T1000 (cell line): ENCODE results near the gene ANKMY1.
A peak's percentile ranks its signal among the peaks of the same experiment; 100 is the strongest.

Experiments
- DNase-seq: peaks from one replicate; lab custom pipeline; 2025; ENCODE audit warnings: mixed read lengths; lab: John Stamatoyannopoulos, UW

ANKMY1 gene

DNA sequence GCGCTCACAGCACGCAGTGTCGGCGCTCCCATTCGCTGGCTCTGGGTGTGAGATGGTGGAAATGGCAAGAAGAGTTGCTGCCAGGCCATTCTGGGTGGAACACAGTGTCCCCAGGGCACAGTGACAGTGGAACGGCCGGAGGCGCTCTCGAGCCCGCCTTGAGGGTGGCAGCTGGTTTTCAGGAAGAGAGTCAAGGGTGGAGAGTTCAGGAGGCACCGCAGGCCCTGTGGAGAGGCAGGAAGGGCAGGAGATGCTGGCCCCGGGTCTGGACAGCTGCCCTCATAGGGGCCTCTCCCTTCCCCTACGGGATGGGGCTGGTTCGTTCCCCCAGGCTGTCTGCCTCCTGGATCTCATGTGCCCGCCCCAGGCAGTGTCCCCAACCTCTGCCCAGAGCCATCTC is 109.9 kb downstream of the ANKMY1 start:
- DNase-seq: no peak

DNA sequence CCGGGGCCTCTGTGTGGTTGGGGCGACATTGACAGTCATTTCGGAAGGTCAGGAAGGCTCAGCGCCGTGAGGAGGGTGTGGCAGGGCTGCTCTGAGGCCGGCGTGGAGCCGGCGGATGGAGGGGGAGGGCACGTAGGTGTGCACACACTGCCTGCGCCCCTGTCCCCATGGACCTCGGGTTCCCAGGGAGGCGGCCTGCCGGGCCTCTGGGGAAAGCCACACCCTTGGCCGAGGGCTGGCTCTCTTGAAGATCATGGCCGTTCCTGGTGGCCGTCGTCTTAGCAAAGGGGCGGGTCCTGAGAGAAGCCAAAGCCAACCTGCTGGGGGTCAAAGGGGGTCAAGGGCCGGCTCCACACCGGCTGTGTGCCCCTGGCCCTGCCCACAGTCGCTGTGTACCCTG is 110.5 kb downstream of the ANKMY1 start:
- DNase-seq: no peak

DNA sequence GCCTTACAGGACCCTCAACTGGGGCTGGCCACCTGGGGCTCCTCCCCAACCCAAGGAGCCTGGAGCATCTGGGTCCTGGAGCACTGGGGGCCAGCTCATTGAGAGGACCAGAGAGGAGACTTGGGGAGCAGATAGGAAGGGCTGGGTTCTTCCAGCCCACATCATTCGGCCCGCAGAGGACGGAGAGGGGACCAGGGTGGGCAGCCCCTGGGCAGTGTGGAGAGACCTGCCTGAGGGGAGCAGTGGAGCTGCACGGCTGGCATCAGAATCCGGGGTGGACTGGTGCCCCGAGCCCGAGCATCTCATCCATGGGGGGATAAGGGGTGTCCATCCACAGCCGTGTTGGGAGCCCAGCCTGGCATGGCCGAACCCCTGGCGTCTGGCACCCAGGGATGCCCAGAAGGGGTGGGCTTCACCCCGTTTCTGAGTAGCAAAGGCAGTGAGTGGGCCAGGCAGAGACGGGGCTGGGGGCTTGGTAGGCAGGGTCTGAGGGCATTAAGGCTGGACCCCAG is 111.1 kb downstream of the ANKMY1 start:
- no peak for DNase-seq

DNA sequence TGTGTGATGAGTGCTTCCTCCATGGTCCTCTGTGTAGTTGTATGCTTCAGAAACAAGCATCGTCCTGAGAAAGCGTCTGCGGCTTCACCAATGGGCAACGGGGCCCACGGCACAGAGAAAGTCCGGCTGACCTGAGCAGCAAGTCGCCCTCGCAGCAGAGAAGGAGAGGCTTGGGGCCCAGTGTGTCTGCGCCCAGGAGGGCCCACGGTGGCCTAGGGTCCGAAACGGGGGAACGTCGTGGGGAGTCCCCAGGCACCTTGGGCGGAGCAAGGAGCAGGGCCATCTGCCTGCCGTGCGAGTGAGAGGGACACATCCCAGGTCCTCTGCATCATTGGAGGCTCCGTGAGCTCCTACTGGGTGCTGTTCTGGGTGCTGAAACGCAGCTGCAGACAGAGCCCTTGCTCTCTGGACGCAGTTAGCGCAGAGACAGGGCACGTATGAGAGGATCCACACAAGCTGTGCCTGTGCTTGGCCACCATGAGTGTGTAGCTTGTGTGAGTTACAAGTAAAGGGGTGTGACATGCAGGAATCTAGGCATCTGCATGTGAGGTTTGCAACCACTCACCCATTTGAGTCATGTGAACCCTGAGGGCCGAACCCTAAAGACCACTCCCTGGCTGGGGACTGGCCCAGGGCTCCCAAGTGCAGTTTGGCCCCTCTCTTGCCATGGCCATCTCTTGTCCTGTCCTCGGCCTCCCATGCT is 111.7 kb downstream of the ANKMY1 start:
- DNase-seq: no peak

DNA sequence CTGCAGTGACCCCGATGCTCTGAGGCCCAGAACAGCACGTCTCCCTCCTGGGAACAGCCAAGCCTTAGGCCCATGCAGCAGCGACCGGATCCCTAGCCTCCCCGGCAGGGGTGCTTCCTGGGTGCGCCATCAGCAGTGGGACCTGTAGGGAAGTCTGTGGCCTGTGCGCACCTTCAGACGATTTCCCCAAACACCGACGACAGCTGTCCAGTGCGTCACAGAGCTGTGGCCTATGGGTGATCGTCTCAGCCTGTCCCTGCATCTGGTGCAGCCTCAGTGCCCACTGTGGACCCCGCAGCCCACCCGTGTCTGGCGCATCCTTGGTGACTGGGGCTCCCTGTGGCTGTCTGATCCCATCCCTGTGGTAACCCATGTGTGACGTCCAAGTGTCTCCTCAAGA is 113.3 kb downstream of the ANKMY1 start:
- no peak for DNase-seq

DNA sequence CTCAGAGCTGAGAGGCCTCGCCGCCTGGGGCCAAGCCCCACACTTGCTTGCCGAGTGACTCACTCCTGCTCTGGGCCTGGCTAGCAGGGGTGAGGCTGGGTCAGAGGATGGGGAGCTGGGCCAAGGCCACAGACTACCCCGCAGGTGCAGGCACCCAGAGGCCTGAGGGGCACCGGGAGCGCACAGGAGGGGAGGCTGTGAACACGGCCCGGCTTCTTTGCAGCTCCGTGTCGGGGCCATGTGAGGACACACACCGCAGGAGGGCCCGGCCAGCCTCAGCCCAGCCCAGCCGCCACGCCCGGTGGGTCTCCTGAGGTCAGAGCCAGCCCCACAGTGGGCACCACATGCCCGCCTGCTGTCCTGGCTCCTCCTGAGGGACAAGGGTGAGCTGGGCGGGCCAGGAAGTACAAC is 113.9 kb downstream of the ANKMY1 start:
- no peak for DNase-seq

DNA sequence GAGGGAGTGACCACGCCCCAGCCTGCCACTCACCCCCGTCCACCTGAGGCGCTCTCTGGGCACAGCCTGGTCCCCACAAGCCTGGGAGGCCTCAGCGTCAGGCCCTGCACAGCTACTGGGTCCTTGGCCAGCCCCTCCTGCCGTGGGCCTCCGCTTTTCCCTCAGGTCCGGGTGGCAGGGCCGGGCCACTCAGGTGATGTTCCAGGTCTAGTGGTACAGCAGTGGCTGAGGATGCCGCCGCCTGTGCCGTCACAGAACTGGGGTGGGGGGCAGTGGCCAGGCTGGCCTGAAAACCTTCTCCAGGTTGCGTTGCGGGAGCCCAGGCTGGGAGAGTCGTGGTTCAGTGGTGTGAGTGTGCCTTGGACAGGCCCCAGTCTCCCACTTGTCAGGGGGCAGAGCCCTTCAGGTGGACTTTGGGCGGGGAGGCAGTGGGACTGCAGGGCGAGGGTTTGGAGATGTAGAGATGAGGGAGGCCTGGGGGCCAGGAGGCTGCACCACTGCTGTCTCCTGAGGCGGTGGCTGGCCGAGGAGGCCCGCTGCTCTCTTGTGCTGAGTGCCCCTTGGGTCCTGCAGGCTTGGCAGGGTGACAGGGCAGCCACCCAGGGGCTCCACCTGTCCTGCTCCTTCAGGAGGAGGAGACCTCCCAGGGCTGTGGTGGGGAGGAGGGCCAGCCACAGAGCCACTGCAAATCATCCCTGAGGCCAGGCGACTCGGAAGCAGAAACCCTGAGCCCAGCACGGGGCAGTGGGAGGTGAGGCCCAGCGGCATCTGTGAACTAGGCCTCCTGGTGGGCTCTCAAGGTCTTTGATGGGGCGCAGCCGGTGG is 114.7 kb downstream of the ANKMY1 start:
- DNase-seq: no peak

DNA sequence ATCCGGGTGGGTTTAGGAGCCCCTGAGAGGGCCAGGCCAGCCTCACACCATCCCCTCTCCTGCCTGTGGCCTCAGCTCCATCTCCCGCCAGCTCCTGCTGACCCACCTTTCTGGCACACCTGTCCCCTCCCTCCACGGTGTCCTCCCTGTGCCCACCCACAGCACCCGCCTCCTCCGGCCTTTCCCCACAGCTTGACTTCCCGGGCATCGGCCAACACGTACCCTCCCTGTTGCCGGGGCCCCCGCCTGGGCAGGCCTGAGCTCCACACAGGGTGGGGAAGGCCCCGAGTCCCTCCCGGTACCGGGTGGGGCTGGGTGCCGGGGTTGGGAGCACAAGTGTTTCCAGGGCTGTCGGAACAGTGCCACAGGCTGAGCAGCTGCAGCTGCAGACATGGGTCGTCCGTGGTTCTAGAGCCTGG is 115.8 kb downstream of the ANKMY1 start:
- no peak for DNase-seq

DNA sequence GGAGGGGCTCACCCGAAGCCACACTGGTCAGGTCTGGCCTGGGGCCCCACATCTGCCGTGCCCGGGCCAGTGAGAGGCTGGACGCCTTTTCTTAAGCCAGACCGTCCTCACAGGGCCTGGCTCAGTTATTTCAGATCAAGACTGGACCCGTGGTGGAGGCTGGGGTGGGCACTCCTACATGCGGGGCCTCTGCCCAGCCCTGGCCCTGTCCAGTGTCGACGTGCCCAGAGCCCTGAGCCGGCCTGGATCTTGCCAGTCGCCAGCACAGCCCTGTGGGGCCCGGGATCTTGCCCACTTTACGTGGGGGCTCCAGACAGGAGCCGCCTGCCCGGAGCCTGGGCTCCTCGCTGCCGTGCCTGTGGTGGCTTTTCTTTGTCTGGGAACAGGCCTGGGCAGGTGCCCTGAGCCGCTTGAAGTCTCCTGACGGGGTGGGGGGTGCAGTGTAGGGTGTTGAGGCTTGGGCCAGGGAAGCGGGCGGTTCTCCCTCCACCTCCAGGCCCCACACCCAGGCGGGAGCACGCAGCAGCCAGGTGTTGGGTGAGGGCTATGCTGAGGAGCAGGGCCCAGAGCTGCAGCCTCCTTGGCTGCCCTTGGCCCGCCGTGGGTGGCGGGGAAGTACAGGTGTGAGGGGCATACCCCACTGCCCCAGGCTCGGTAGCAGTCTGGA is 116.3 kb downstream of the ANKMY1 start:
- DNase-seq: no peak

DNA sequence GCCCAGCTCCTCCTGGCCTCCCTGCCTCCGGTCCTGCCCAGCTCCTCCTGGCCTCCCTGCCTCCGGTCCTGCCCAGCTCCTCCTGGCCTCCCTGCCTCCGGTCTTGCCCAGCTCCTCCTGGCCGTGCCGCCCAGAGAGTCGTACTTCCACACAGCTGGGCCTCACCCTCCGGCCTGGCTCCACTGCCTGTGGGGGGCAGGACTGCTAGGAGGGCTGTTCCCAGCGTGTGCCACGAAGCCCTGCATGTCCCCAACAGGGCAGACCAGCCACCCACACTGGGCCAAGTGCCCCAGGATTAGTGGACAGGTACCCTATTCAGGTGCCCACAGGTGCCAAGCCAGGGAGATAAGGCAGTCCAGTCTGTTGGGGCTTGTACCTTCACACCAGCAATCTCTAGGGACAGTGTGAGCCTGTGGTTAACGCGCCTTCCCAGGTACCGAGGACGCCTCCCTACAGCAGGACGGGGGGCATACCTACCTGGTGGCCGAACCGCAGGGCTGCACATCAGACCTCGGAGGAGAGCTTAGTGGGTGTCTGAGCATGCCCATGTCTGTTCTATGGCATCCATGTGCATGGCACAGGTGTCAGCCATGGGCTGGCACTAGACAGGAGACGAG is 117.0 kb downstream of the ANKMY1 start:
- no peak for DNase-seq

DNA sequence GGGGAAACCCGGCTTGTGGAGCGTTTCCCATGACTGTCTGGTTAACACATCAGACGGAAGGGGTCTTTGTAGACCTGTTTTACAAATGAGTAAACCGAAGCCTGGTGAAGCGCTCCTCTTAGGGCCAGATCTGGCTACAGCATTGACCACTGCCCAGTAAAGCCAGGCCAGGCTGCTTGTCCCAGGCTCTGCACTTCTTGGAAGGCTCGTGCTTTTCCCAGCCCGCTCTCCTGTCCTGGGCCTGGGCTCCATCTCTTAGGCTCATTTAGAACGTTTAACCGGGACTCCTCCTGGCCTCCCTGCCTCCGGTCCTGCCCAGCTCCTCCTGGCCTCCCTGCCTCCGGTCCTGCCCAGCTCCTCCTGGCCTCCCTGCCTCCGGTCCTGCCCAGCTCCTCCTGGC is 117.5 kb downstream of the ANKMY1 start:
- DNase-seq: no peak

DNA sequence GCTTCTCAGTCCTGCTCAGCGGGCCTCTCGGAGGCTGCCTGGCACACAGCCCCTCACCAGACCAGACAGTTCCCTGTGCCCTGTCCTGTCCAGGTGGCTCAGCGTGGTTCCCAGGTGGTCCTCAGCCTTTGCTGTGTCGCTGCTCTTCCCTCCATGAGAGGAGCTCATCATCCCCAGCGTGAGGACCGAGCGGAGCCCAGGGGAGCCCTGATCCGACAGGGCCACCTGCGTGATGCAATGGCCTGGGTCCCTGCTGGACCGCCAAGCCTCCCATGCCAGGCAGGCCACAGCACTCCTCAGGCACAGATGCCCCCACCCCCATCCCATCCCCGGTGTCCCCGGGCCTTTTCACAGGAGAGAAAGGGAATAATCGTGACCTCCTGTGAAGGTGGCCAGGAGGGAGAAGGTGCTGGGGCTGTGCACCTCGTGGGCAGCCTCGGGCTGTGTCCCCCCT is 118.1 kb downstream of the ANKMY1 start:
- no peak for DNase-seq

DNA sequence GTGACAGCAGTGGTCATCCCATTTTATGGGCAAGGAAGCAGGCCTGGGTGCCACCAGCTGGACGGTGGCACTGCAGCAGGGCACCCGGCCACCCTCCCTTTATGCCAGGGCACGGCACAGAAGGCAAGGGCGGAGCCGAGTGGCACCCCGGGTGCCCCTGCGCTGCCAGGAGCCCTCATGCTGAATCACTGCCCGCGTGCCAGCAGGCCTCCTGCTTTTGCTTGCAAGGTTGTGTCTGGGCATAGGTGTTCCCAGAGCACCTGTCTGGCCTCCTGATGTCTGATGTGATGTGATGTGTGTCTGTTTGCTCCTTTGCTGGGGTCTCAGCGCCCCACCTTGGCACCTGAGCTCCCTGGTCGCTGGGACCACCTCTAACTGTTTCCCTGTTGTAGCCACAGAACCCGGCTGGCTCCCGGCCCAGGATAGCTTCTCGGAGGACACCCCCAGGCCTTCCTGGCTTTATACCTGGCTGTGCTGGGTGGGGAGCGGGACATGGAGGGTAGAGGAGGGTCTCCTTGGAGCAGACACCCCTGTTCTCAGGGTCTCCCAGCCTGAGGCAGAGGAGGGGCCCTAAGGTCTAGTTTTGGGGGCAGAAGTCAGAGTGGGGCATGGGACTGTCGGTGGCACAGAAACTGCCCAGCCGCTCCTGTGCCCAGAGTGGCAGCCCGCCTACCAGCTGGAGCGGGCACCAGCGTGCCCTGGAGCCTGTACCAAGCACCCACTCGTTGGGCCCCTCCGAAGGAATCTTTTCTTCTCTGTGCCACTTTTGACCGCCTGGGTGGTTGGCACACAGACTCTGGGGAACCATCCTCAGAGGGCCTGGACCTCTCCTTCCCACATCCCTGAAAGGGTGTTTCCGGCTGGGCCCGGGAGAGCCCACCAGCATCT is 118.7 kb downstream of the ANKMY1 start:
- DNase-seq: no peak

DNA sequence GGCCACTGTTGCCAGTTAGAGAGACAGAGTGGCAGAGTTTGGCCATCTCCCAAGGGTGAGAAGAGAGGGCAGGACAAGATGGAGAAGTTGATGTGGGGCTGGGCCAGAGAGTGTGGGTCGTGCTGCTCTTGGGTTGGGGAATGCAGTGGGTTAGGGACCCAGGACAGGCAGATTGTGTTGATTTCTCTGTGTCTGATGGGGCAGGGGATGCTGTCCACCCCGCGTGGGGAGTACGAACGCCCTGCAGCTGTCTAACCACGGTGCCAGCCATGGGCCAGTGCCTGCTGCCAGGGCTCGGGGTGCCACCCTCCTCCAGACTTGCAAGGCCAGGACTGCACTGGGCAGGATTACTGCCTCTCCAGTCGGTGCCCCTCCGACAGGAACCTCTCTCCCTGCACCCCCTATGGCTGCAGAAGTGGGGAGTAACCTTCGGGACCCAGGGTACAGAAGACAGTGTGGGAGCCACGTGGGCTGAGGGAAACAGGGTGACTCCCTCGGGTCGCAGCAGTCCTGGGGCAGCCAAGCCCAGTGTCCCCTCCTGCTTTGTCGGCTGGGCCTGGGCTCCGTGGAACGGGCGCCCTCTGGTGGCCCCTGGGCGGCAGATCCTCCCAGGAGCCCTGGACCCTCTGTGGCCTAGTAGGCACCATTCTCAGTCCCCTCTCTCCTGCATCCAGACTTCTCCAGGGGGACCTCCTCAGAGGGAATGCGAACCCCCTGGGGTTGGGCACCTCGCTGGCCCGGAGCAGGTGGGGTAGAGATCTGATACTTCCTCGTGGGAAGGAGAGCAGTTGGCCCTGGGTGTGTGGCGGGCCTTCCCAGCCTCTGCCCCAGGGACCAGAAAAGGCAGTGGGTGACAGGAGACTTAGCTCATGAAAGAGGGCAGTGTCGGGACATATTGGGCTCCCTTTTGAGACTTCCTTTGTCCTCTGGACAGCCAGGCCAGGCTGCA is 119.7 kb downstream of the ANKMY1 start:
- peak; percentile 27 for DNase-seq

DNA sequence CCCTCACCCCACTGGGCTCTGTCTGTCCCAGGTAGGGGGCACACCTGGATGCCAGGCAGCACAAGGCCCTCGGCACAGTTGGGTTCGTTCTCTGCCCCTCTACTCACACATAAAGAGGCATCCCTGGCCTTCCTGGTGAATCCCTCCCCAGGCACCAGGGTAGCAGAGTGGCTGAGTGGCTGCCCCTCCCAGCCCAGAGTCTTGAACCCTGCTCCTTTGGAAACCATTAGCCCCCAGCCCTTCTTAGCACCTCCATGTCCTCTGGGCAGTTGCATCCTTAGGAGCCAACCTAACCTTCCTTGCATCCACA is 120.3 kb downstream of the ANKMY1 start:
- DNase-seq: no peak

DNA sequence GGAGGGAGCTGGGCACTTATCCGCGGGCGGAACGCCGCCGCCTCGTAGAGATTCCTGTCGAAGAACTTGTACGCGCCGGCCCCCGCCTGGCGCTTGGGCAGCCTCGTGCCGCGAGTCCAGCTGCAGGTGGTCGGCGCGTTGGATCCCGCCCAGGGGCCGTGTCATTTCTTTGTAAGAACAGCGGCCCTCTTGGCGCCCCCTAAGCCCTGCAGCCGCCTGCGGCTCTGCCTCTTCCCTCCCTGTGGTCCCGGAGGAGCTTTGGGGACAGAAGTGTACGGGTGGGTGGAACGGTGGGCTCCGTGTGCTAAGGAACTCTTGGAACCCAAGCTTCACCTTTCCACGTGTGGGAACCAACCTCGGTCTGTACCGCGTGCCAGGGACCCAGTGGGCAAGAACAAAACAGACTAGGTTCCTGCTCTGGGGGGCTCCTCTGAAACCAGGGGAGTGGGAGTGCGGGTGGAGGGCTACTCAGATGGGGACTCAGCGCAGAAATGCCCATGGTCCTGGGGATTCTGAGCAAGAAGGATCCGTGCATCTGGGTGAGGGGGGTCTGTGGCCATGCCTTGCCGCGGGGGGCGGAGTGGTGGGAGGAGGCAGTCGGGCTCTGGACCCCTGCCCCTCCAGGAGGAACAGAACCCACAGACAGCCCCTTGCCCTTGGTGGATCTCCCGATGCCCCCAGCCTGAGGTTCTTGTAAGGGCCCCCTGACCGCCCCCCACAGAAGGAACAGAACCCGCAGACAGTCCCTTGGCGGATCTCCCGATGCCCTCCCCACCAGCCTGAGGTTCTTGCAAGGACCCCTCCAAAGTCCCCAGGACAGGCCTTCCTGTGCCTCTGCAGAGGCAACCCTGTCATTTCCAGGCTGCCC is 120.9 kb downstream of the ANKMY1 start:
- DNase-seq: no peak

DNA sequence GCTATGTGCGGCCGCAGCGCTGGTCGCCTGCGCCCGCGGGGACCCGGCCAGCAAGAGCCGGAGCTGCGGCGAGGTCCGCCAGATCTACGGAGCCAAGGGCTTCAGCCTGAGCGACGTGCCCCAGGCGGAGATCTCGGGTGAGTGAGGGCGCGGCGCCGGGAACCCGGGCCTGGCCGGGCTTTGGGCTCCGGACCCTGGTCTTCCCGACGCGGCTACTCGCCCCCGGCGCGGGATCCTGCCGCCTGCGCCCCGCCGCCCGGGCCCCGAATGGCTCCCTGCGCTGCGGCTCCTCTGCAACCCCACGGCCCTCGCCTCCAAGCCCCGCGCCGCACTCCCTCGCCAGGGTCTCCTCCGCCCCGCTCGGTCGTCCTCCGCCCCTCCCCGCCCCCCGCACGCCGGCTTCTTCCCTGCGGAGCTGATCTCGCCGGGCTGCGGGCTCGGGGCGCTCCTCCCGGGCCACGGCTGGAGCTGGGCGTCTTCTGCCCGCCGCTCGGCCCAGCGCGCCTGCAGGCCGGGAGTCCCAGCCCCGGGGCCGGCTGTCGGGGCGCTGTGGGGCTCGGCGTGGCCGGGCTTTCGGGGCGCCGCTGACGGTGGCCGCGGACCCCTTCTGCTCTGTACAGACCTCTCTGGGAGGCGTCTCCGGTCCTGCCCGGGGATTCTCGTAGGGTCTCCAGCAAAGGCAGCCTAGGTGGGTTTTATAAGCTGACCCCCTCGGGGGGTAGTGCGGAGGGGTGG is 121.7 kb downstream of the ANKMY1 start:
- DNase-seq: no peak

DNA sequence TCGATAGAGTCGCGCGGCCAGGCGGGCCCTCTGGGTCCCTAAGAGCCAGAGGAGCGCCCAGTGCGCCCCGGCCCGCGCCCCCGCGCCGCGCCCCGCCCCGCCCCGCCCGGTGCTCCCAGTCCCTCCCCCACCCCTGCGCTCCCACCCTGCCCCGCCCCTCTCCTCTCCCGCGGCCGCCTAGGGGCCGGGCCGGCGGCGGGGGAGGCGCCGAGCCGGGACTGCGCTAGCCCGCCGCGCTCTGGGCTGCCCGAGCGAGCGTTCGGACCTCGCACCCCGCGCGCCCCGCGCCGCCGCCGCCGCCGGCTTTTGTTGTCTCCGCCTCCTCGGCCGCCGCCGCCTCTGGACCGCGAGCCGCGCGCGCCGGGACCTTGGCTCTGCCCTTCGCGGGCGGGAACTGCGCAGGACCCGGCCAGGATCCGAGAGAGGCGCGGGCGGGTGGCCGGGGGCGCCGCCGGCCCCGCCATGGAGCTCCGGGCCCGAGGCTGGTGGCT is 122.3 kb downstream of the ANKMY1 start, which contains the start of gene GPC1:
Gene GPC1 (plus strand): TSS at position 207 of the 491 bp plus-strand sequence. CDS start 256 bp downstream, at position 463.
- peak; percentile 82 for DNase-seq
